Sciatic nerve (tissue), 2 donors: Measurements from ENCODE around the gene BAD. TPM values are rescaled to one million over a fixed set of nuclear protein-coding genes. Genes with fewer than 3 reads are reported as not detected.
A peak's percentile ranks its signal among the peaks of the same experiment; 100 is the strongest.

Source experiments
- ATAC-seq: fragments of 200-7000 bp; cut with Tn5 transposase; one replicate; pipeline ENCODE4 v1.9.1; 2020; ENCODE audit warnings: mild to moderate bottlenecking, moderate library complexity
- DNase-seq: peaks from one replicate; pipeline ENCODE4 v3.0.0-alpha.2; 2020; ENCODE audit warnings: low spot score
- intact Hi-C: fragments of 100-400 bp; cut with DNase I; formaldehyde crosslinking; loops from one replicate; pipeline ENCODE4 v1.14.2; 2022
- total RNA-seq: library from RNA; stranded (reverse); fragmentation: NEBNext Ultra II Directional; extraction: Animal tissue kit (Norgen Biotek cat#: 25700); gene quantifications from one replicate; pipeline ENCODE4 v1.2.1, GENCODE V29; 2021
- donor health status: DM: no; HTN: no; CAD: no.
- donor health status: DM: no; HTN: no; CAD: no.

BAD gene
- total RNA-seq, 1 donor from 2014 or later, result 47.4 TPM

GRCh38 chr11:64265176-64266160, 19.0 kb downstream of the BAD start:
- DNase-seq (no peak), ATAC-seq (no peak)
- intact Hi-C loops, result no loop called here

- intact Hi-C loops, result no loop called here
- DNase-seq (no peak), ATAC-seq (no peak)
These were observed 20.1 kb downstream of the BAD start for GRCh38 chr11:64264371-64264852.

GRCh38 chr11:64263947-64264317, 20.5 kb downstream of the BAD start:
- intact Hi-C loops, result no loop called here
- DNase-seq (no peak), ATAC-seq (no peak)

DNA sequence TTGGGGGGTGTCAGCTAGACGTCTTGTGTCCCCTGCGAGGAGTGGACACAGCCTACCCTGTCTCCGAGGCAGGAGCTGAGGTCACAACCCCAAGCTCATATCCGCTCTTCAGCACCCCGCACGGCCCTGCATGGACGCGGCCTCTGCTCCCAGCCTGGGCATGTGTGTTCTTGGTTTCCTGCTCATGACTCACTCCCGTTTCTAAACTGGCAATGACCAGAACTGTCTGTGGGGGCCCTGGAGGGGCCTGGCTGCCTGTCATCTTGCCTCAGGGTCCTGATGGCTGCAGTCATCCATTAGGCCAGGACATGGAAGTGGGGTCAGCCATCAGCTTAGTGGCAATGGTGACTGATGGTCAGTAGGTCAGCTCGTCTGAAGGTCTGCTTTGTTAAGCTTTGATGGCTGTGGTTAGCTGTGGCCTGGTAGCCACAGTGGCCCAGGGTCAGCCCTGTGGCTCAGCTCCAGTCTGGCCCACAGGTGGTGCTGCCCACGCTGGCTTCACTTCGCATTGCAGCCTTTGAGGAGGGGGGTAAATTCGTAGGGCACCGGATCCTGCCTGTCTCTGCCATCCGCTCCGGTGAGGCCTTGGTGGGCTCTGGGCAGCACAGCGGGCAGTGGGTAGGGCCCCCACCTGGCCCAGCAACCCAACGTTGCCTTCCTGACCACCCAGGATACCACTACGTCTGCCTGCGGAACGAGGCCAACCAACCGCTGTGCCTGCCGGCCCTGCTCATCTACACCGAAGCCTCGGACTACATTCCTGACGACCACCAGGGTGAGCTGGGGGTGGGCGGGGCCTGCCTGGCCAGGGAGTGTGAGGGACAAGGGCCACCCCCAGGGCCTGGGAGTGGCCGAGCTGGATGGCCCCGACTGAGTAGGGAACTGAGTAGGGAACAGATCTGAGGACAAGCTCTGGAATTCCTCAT, 21.2 kb downstream of the BAD start:
- no peak for ATAC-seq
- DNase-seq, result no peak
- intact Hi-C loops, result no loop called here

DNA sequence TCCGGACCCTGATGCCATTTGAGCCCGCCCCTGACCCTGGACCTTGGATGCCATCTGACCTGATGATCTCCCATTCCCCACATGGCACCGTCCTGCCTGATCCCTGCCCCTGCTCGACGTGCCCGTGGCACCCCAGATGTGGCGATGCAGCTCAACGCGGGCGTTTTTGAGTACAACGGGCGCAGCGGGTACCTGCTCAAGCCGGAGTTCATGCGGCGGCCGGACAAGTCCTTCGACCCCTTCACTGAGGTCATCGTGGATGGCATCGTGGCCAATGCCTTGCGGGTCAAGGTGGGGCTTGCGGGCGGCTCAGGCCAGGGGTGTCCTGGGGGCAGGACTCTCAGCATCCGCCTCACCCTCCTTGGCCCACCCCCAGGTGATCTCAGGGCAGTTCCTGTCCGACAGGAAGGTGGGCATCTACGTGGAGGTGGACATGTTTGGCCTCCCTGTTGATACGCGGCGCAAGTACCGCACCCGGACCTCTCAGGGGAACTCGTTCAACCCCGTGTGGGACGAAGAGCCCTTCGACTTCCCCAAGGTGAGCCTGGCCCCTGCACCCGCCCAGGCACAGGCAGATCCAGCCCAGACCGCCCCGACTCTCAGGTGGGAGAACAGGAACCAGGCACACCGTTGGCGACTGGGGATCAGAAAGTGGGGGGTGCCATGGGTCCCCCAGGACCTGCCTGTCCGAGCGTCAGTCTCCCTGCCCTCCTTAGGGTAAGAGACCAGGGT, 22.0 kb downstream of the BAD start:
- DNase-seq (no peak), ATAC-seq (no peak)
- intact Hi-C loops, result no loop called here

DNA sequence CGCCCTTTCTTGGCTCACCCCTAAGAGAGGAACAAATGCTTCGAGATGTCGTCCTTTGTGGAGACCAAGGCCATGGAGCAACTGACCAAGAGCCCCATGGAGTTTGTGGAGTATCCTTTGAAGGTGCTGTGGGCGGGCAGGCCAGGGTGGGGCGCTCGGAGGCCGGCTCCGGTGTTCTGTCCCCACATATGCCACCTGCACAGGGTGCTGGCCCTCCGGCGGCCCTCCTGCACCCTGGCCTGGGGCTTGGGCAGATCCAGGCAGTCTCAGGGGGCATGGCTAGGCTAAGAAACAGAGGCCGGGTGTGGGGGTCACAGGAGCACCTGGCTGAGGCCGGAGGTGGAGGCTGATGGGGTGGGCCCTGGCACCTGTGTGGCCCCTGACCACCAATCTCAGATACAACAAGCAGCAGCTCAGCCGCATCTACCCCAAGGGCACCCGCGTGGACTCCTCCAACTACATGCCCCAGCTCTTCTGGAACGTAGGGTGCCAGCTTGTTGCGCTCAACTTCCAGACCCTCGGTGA, 22.8 kb downstream of the BAD start:
- DNase-seq, result no peak
- intact Hi-C loops, result no loop called here
- no peak for ATAC-seq

GRCh38 chr11:64260147-64260708, 24.2 kb downstream of the BAD start:
- ATAC-seq (no peak), DNase-seq (no peak)
- intact Hi-C loops, result no loop called here

GRCh38 chr11:64259533-64260067, 24.9 kb downstream of the BAD start:
- no peak for DNase-seq
- intact Hi-C loops, result no loop called here

GRCh38 chr11:64258946-64259532, 25.4 kb downstream of the BAD start:
- intact Hi-C loops, result no loop called here
- ATAC-seq (no peak), DNase-seq (no peak)

More at GRCh38 chr11:64259533-64260067, 24.9 kb downstream of the BAD start:
- no peak for ATAC-seq

GRCh38 chr11:64258356-64258755, 26.1 kb downstream of the BAD start:
- no peak for ATAC-seq
- DNase-seq, result no peak
- intact Hi-C loops, result no loop called here

DNA sequence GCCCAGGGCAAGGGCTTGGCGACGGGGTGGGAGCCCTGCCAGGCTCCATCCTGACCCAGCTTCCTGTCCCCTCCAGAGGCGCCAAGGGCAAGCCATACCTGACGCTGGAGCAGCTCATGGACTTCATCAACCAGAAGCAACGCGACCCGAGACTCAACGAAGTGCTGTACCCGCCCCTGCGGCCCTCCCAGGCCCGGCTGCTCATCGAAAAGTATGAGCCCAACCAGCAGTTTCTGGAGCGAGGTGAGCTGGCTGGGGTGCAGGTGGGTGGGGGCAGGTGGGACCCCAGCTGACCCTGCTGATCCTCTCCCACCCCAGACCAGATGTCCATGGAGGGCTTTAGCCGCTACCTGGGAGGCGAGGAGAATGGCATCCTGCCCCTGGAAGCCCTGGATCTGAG, 28.2 kb downstream of the BAD start:
- no peak for DNase-seq
- no peak for ATAC-seq
- intact Hi-C loops, result no loop called here

DNA sequence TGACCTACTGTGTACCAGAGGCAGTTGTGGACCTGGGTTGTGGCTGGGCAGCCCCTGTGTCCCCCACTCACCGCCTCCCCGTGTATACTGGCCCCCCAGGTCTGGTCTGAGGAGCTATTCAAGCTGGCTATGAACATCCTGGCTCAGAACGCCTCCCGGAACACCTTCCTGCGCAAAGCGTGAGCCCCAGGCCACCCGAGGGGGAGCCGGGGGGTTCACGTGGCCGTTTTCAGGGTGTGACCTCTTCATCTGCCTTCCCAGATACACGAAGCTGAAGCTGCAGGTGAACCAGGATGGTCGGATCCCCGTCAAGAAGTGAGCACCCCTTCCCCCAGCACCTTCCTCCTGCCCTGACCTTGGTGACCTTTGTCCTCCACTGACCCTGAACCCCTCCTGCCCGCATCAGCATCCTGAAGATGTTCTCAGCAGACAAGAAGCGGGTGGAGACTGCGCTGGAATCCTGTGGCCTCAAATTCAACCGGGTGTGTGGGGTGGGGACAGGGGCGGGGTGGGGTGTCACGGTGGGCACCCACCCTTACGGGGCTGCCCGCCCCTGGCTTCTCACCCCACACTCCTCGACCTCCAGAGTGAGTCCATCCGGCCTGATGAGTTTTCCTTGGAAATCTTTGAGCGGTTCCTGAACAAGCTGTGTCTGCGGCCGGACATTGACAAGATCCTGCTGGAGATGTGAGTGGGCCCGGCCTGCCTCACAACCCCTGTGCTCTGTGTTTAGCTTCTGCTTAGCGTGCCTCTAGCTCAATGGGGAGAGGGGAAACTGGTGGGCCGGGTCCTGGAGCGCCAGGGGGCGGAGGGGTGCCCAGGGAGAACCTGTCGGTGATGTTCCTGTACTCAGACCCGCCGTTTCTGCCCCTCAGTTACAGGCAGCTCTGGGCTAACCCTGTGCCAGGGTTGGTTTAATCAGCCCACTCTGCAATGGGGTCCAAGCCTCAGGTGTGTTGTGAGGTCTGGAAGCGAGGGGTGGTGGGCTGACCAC, 29.0 kb downstream of the BAD start:
- intact Hi-C loops, result no loop called here

GRCh38 chr11:64254326-64254725, 30.1 kb downstream of the BAD start:
- intact Hi-C loops, result no loop called here
- ATAC-seq (no peak), DNase-seq (no peak)

More for the DNA sequence above, 29.0 kb downstream of the BAD start:
- DNase-seq (no peak), ATAC-seq (no peak)

DNA sequence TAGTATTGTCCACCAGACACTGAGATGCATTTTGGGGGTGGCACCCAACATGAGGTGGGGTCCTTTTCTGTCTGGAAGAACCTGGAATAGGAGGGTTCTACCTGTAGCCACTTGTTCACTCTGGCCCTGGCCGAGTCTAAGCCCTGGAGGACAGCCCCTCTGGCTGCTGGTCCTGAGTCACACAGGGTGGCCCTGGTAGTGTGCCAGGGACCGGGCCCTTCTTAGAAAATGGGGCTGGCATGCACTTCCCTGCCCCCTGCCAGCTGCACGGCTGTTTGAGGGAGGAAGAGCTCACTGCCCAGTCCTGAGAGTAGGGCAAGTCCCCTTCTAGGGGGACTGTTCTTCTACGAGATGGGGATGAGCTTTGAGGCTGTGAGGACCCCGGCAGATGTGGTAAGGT, 31.0 kb downstream of the BAD start:
- DNase-seq (no peak), ATAC-seq (no peak)
- intact Hi-C loops, result no loop called here

DNA sequence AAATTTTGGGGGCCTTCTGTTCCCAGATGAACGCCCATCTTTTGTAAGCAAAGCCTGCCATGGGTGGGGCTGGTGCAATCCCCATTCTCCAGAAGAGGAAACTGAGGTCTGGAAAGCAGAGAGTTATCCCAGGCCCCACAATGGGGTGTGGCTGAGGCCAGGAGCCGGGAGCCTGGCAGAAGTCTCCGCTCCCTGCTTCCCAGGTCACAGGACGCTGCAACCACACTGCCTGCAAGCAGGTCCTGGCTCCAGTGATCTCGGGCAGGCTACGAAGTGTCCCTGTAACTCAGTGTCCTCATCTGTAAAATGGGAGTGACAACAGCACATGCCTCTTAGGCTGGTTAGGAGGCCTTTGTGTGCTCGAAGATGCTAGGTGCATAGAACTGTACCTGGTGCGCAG, 31.4 kb downstream of the BAD start:
- no peak for DNase-seq
- no peak for ATAC-seq
- intact Hi-C loops, result no loop called here

GRCh38 chr11:64252003-64252872, 32.2 kb downstream of the BAD start:
- peak; percentile 81 for DNase-seq
- intact Hi-C loops, result no loop called here
- peak; percentile 22 for ATAC-seq
